ENCODE data around the gene GNB1. TPM values are rescaled to one million over a fixed set of nuclear protein-coding genes. Genes with fewer than 3 reads are reported as not detected.
"Not testable (repeated sequence)": the region's sequence is repeated elsewhere in the genome, so short reads cannot be mapped to it uniquely, and the experiment has no call there.

The GNB1 gene
- polyA plus RNA-seq, 3 donors, result 41.9 to 357 (median 111) TPM

DNA sequence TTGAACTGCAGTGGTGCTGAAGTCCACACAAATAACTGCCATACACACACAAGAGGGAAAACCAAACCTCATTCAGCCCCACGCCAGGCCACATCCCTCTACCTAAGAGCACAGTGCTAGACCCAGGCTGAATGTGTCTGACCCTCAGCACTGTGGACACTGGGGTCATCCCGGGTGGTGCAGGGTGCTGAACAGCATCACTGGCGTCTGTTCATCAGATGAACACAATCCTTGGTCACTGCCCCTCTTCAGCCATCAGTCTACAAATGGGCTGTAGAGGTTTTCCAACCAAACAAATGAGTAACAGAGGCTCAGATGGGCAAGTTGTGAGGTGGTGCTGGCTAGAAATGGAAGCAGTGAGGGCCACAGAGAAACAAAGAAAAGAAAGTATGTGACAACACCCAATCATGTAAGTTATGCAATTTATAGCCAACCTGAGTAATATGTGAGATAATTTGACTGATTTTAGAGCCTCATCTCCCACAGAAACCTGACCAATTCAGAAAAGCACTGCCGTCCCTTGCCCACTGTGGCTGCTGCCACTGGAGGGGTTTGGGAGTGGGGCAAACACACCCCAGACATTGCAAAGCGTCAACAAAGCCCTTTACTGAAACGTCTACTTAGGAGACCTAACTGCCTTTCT, 27.9 kb downstream of the GNB1 start:
- H3K9ac ChIP-seq (ENCODE audit: insufficient read depth, low read length, poor library complexity, severe bottlenecking), result no peak overlapping the region
- no peak for DNase-seq
- 89% methylated on average over 2 of the region's 6 CpGs for WGBS (ENCODE audit: insufficient coverage)
- no peak overlapping the region for H3K4me3 ChIP-seq (replicated peaks in 1 of 3; ENCODE audit: low read depth in 2 of 3, low read length in 3 of 3)
- Mint-ChIP-seq H3K4me3 (peak overlapping the region in 1 of 2 donors; percentile 18), H3K27me3 (ENCODE audit: low read depth in 3 of 3) (no peaks in the 10 kb centered on the region), H3K27ac (peak overlapping the region; percentile 26 to 79 (median 53)), H3K36me3 (peaks cover 4 to 11% of the 10 kb centered on the region in 2 donors), H3K4me1 (peaks cover 74% of the 10 kb centered on the region), H3K9me3 (no peaks in the 10 kb centered on the region)
- no peaks in the 10 kb centered on the region for H3K9me3 ChIP-seq (replicated peaks in 1 of 2; ENCODE audit: control insufficient read depth in 1 of 2, insufficient read depth in 1 of 2, low read length in 2 of 2)
- TF ChIP-seq, protein P1, sequence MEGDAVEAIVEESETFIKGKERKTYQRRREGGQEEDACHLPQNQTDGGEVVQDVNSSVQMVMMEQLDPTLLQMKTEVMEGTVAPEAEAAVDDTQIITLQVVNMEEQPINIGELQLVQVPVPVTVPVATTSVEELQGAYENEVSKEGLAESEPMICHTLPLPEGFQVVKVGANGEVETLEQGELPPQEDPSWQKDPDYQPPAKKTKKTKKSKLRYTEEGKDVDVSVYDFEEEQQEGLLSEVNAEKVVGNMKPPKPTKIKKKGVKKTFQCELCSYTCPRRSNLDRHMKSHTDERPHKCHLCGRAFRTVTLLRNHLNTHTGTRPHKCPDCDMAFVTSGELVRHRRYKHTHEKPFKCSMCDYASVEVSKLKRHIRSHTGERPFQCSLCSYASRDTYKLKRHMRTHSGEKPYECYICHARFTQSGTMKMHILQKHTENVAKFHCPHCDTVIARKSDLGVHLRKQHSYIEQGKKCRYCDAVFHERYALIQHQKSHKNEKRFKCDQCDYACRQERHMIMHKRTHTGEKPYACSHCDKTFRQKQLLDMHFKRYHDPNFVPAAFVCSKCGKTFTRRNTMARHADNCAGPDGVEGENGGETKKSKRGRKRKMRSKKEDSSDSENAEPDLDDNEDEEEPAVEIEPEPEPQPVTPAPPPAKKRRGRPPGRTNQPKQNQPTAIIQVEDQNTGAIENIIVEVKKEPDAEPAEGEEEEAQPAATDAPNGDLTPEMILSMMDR (IDR thresholded peaks at IDR 0.05), result no peak
- H3K27me3 ChIP-seq (ENCODE audit: control insufficient read depth in 2 of 2, insufficient read depth in 2 of 2, low read length in 2 of 2), result no peaks in the 10 kb centered on the region
- intact Hi-C loops (cut with micrococcal nuclease), result no loop called here
- H3K4me1 ChIP-seq (ENCODE audit: control insufficient read depth in 1 of 2, insufficient read depth in 2 of 2, low read length in 2 of 2), result peaks cover 55 to 68% of the 10 kb centered on the region in 2 donors
- H3K27ac ChIP-seq (ENCODE audit: low read depth in 1 of 2, low read length in 2 of 2), result peak overlapping the region in 1 of 2 donors; percentile 63
- no peak overlapping the region for H2AFZ ChIP-seq (ENCODE audit: insufficient read depth, low read depth, low read length, poor library complexity, severe bottlenecking)
- no peak overlapping the region for H3K4me2 ChIP-seq (replicated peaks; ENCODE audit: extremely low read depth, low read length, poor library complexity, severe bottlenecking)
- H3K36me3 ChIP-seq (replicated peaks in 1 of 2; ENCODE audit: control insufficient read depth in 1 of 2, insufficient read depth in 2 of 2, low read length in 2 of 2), result peaks cover 0 to 3% of the 10 kb centered on the region in 2 donors
- peaks cover 100% of the 10 kb centered on the region for H3K79me2 ChIP-seq (ENCODE audit: insufficient read depth, low read length)
- H4K20me1 ChIP-seq (ENCODE audit: insufficient read depth, low read length), result peaks cover 100% of the 10 kb centered on the region

DNA sequence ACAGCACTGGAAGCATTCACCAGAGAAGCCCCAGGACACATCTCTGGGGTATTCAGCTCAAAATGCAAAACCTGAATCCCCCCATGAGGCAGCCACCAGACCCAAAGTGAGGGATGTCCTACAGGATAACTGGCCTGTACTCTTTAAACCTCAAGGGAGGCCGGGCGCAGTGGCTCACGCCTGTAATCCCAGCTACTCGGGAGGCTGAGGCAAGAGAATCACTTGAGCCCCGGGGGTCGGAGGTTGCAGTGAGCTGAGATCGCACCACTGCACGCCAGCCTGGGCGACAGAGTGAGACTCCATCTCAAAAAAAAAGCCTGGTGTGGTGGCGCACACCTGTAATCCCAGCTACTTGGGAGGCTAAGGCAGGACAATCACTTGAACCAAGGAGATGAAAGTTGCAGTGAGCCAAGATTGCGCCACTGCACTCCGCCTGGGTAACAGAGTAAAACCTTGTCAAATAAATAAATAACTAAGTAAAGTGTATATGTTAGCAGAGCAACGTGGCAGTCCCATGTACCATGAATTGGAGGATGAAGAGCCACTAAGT, 29.1 kb downstream of the GNB1 start:
- Histone ChIP-seq H4K20me1 (ENCODE audit: insufficient read depth, low read length) (peaks cover 100% of the 10 kb centered on the region), H3K27ac (ENCODE audit: low read depth in 1 of 2, low read length in 2 of 2) (peak overlapping the region; percentile 31 to 58), H3K4me2 (replicated peaks; ENCODE audit: extremely low read depth, low read length, poor library complexity, severe bottlenecking) (peak overlapping the region; percentile 15), H3K79me2 (ENCODE audit: insufficient read depth, low read length) (peaks cover 100% of the 10 kb centered on the region), H3K4me1 (ENCODE audit: control insufficient read depth in 1 of 2, insufficient read depth in 2 of 2, low read length in 2 of 2) (peaks cover 67 to 80% of the 10 kb centered on the region in 2 donors)
- DNase-seq; H3K9ac ChIP-seq (ENCODE audit: insufficient read depth, low read length, poor library complexity, severe bottlenecking); H3K9me3 Mint-ChIP-seq; intact Hi-C loops (cut with micrococcal nuclease); H3K27me3 Mint-ChIP-seq (ENCODE audit: low read depth in 3 of 3); H3K4me3 ChIP-seq (replicated peaks in 1 of 3; ENCODE audit: low read depth in 2 of 3, low read length in 3 of 3); H3K27me3 ChIP-seq (ENCODE audit: control insufficient read depth in 2 of 2, insufficient read depth in 2 of 2, low read length in 2 of 2); H3K36me3 Mint-ChIP-seq; H3K36me3 ChIP-seq (replicated peaks in 1 of 2; ENCODE audit: control insufficient read depth in 1 of 2, insufficient read depth in 2 of 2, low read length in 2 of 2); H2AFZ ChIP-seq (ENCODE audit: insufficient read depth, low read depth, low read length, poor library complexity, severe bottlenecking); H3K9me3 ChIP-seq (replicated peaks in 1 of 2; ENCODE audit: control insufficient read depth in 1 of 2, insufficient read depth in 1 of 2, low read length in 2 of 2): not testable (repeated sequence)
- Mint-ChIP-seq H3K27ac (peak overlapping the region; percentile 64 to 89 (median 85)), H3K4me3 (peak overlapping the region in 1 of 2 donors; percentile 24), H3K4me1 (peaks cover 84% of the 10 kb centered on the region)
- 97% methylated on average over 10 of the region's 13 CpGs for WGBS (ENCODE audit: insufficient coverage)
